ENCODE results near the gene TCF3.

Gene TCF3

DNA sequence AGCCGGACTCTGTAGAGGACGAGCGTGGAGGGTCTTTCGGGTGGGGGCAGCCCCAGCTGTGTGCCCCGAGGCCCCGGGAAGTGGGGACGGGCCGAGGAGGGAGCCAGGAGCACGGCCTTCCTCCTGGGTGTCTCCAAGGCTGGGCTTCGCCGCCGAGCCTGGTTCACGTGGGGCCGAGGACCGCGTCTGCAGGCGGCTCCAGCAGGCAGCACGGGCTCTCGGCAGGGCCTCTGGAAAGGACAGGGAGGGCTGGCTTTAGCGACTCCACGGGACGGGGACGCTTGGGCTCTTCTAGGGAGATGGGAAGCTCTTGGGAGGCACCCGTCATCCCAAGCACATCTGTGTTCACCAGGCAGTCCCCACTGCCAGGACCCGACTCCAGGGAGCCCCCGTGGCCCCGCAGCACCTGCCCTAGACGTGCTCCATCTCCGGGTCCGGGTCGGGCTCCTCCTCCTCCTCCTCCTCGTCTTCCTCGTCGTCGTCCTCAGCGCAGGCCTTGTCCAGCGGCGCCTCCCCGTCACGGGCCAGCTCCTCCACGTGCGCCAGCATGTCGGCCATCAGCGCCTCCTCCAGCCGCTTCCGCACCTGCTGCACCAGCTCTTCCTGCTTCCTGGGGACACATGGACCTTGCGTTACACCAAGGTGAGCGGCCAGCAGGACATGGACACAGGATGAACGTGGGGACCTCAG lies 74.3 kb downstream of the TCF3 start:
- DNase-seq: no peak

DNA sequence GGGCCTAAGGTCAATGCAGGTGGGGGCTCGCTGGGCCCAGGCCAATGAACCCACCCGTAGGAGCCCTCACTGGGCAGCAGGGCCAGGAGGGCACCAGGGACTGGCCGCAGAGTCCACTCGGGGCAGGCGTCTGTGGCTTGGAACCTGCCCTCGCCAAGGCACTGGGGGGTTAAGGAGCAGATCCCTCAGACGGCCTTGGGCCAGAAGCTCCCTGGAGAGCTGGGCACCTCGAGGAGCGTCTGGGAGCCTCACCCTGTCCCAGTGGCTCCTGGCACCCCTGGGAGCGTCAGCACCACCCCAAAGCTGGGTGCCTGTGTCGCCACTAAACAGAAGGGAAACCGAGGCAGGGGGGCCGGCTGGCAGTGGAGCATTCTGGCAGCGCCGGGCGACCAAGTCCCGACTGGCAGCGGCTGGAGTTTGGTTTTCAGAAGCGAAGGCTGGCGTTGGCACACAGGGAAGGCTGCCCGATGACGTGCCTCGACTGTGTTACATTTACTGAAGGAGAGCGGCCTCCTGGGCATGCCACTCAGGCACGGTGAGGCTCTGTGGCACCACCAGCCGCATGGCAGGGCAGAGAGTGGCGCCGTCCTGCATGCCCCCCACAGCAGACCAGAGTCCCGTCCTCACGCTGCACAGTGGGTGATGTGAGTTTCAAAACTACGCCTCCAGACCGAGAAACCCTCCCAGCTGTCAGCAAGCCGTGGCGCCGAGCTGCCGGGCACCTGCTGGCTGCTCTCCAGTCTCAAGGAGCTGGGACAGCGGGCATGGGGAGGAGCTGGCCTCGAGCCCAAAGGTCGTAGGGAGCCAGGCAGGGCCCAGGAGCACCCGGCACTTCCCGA lies 75.1 kb downstream of the TCF3 start:
- no peak for DNase-seq

DNA sequence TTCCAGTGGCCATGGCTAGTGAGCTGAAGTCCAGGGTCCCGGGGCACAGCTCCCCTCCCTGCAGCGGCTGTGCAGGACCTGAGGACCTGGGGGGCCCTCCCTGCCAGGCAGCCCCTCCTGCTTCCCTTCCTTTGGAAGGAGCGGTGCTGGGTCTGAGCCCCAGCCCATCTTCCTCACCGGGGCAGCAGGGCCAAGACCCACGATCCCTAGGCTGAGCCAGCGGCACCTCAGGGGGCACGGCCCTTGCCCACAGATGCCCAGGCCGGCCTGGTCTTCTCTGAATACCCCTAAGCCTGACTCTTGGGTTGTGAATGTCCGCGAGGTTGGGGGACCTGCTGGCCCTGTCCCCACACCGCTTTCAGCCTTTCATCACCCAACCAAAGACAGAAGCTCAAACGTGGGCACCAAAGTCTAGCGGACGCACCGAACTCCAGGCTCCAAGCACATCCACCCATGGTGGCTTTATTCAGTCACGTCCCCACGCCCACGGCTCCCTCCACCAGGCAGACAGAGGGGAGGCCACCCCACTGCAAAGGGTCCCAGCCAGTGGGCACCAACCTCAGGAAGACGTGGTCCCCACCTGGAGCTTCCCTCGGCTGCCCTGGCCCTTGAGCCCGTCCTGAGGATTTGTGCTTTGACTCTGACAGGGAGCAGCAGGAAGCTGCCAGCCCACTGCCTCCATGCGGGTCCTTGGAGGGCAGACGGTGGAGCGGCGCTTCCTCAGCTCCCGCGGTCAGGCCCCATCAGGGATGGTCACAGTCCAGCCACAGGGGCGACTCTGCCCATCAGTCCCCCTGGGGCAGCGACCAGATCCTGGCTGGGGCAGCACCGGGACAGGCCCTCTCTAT lies 75.9 kb downstream of the TCF3 start:
- no peak for DNase-seq

DNA sequence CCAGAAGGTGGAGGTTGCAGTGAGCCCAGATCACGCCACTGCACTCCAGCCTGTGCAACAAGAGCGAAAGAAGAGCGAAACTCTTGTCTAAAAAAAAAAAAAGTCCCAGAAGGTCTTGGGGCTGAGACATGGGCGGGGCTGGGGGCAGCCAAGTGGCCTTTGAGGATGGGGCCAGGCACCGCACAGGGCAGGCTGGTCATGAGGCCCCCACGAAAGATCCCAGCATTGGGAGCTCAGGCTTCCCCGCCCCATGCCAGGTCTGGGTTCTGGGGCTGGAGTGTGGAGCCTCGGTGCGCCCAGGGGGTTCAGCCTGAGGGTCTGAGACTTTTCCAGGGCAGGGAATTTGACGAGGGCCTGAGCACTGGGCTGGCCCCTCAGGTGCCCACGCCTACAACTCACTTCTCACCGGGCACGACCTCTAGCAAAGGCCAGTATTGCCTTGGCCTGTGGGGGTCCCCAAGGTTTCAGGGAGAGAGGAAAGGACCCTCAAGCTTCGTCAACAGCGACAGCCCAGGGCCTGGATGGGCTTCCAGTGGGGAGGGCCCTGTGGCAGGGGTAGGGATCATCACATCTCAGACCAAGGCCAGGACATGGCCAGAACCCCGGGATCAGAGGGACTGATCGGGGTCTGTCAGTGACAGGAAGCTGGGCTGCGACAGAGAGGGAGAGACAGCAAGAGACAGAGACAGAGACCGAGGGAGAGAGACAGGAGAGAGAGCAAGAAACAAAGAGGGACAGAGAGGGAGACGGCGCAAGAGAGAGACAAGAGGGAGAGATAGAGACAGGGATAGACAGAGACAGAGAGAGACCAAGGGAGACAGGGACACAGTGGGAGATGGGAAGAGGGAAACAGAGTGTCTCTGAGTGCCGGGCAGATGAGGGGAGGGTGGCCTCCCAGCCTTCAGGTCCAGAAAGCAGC lies 76.8 kb downstream of the TCF3 start:
- no peak for DNase-seq

DNA sequence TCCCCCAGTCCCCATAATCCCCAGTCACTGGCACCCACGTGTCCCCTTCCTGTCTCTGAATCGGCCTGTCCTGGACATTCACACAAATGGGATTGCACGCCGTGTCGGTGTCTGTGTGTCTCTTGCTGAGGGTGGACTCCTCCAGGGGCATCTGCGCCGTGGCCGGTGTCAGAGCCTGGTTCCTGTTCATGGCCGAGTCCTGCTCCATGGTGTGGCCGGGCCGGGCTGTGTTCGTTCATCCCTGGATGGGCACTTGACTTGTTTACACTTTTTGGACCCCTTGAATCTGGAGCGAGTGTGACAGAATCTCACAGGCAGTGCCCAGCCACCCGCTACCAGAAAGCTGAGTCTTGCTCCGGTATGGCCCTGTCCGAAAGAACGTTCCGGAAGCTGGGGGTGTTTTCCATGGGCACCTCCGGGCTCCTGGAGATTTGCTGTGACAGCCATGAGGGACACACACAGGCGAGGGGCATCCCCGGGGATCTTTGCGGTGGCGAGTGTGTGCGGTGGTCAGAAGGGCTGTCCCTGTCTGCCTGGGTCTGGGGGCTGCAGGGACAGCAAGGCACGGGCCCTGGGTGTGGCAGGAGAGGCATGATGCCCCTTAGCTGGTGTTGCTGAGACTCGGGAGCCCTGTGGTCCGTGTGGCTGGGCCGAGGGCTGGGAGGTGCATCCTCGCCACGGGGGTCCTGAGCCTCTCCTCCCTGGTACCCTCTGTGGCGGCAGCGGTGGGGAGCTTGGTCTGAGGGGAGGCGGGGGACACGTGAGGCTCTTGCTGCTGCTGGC lies 77.9 kb downstream of the TCF3 start:
- no peak for DNase-seq

DNA sequence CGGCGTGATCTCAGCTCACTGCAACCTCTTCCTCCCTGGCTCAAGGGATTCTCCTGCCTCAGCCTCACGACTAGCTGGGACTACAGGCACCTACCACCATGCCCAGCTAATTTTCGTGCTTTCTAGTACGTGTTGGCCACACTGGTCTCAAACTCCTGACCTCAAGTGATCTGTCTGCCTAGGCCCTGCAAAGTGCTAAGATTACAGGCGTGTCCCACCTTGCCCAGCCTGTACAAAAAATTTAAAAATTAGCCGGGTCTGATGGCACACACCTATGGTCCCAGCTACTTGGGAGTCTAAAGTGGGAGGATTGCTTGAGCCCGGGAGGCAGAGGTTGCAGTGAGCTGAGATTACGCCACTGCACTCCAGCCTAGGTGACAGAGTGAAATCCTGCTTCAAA lies 79.6 kb downstream of the TCF3 start:
- DNase-seq: no peak

DNA sequence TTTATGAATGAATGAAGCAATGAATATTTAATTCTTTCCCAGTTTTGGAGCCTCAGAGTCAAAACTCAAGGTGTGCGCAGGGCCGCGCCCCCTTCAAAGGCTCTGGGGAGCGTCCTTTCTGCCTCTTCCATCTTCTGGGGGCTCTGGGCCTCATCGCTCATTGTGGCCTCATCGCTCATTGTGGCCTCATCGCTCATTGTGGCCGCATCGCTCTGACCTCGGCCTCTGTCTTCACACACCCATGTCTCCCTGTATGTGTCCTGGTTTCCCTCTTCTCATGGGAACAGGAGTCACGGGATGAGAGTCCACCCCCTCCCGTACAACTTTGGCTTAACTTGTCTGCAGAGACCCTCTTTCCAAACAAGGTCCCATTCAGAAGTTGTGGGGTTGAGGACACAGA lies 81.1 kb downstream of the TCF3 start:
- DNase-seq: no peak

DNA sequence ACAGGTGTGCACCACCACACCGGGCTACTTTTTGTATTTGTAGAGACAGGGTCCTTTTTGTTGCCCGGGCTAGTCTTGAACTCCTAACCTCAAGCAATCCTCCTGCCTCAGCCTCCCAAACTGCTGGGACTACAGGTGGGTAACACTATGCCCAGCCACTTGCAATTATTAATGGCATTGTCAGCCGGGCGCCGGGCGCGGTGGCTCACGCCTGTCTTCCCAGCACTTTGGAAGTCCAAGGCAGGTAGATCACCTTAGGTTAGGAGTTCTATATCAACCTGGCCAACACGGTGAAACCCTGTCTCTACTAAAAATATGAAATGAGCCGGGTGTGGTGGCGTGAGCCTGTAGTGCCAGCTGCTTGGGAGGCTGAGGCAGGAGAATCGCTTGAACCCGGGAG lies 81.6 kb downstream of the TCF3 start:
- DNase-seq: no peak

DNA sequence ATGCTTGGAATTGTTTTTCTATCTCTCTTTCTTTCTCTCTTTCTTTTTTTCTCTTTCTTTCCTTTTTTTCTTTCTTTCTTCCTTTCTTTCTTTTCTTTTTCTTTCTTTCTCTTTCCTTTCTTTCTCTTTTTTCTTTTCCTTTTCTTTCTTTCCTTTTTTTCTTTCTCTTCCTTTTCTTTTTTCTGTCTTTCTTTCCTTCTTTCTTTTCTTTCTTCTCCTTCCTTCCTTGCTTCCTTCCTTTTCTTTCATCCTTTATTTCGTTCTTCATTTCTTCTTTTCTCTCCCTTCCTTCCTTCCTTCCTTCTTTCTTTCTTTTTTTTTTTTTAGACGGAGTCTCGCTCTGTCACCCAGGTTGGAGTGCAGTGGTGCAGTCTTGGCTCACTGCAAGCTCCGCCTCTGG lies 82.4 kb downstream of the TCF3 start:
- DNase-seq: no peak

DNA sequence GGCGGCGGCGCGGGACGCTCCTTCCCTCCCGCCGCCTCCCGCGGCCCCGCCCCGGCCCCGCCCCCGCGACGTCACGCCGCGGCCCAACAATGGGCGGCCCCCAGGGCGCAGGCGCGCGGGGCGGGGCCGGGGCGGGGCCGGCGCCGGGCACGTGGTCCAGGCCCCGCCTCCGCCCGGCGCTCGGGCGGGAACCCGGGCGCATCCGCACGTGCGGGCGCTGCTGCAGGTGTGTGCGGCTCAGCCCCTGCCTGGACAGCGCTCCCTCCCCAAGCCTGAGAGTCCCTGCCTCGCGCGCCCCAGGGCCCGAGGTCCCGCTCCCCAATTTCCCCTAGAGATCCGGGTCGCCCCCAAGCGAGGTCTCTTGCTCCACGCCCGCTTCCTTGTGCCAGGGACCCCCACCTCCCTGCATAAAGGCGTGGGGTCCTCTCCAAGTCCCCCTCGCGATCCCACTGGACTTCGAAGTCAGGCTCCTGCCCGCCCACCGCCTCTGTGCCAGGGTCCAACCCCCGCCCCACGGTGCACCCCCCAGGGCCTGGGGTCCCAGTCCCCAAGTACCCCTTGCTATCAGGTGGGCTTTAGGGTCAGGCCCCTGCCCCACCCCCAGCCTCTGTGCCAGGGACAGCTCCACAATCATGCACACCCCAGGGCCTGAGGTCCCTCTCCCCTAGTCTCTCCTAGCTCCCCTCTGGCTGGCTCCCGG lies 83.9 kb downstream of the TCF3 start, which contains the start of gene MEX3D:
TSS of gene MEX3D (minus strand) at position 6 of the 700 bp plus-strand sequence. CDS start 267 bp downstream, outside the sequence.
- peak; percentile 82 to 85 for DNase-seq

DNA sequence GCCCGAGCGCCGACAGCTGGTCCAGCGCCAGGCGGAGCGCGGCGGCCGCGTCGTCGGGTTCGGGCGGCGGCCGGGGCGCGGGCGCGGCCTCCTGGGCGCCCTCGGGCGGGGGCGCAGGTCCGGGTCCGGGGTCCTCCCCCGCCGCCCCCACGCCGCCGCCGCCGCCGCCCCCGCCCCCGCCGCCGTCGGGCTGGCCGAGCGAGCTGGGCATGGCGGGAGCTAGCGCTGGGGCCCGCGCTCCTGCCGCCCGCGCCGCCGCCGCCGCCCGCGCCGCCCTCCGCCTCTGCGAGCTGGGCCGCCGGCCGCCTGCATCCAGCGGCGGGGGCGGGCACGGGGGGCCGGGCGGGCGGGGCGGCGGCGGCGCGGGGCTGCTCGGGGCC lies 84.6 kb downstream of the TCF3 start:
- no peak for DNase-seq

DNA sequence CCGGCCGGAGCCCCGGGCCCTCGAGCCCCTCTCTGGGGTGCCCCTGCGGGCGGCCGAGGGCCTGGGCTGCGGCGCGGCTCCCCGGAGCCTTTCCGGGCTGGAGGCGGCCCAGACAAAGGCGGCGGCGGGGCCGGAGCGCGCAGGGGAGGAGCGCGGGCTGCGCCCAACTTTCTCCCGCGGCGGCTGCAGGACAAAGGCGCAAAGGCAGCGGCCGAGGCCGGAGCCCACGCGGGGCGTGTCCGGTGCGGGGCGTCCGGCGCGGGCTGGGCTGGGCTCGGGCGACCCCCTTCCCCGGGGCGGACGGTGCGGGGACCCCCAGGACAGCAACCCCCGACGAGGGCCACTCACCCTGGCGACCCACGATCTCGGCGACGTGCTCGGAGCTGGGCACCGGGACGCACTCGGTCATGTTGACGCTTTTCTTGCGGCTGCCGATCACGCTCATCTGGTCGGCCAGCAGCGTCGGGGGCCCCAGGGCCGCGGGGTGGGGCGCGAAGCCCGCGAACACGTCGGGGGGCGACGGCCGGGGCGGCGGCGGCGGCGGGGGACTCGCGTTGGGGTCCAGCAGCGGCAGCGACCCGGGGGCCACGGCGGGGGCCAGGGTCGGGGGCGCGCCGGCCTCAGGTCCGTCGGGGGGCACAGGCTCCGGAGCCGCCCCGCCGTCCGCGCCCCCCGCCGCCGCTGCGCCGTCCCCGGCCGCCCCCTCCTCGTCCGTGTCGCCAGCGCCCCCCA lies 85.1 kb downstream of the TCF3 start:
- DNase-seq: no peak

DNA sequence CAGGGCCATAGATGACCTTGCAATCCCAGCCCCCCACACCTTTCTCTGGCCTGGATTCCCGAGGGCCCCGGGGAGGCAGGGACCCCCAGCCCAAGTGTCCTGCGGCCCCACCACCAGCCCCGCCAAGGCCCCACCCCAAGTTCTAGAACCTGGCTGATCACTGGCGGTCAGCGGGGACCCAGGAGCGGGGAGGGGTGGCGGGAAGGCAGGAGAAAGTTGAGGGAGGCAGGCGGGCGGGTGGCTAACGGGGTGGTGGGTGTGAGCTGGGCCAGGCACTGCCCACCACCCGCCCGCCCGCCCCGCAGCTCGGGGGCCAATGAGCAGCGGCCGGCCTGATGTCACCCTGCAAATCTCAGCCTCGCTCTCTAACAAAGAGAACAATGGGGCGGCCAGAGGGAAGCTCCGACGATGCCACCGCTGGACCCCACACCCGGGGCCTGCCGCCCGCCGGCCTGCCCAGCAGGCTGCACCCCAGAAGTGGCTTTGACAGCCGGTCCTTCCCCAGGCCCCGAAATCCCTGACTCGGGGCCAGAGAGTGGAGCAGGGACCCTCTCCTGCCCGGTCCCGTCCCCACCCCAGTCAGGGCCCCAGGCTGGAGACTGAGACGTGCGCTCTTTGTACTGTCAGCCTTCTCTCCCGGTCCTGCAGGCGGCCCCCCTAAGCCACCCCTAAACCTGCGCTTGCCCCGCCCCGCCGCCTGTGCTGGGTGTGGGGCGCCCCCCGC lies 85.9 kb downstream of the TCF3 start:
- DNase-seq: no peak

DNA sequence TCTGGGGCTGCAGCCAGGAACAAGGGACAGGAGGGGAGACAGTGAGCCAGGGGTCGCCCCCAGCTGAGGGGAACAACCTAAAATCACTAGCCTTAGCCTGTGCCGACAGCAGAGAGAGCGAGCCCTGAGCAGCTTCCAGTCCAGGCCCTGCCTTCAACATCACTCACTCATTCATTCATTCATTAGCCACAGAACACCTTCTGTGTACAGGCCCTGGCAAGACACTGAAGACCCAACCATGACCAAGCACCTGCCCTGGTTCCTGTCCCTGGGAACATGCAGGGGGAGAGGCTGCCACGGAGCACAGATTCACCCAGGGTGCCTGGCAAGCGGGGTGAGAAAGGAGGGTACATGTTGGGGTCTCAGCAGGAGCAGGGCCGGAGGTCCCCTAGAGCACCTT lies 89.2 kb downstream of the TCF3 start:
- no peak for DNase-seq

DNA sequence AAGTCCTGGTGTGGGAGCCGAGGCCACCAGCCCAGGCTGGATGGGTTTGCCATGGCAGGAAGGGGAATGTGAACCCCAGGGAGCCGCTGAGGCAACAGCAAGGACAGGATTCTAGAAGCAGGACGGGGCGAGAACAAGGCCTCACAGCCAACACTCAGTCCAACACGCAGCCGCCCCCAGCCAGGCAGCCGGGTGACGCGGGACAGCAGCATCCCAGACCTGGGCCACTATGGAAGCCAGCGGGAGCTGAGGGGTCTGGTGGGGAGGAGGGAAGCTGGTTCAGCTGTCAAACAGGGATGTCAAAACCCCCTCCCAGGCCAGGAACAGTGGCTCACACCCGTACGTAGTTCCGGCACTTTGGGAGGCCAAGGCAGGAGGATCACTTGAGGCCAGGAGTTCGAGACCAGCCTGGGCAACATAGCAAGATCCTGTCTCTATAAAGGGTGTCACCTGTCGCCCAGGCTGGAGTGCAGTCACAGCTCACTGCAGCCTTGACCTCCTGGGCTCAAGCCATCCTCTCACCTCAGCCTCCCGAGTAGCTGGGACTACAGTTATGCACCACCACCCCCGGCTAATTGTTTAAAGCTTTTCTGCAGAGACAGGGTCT lies 91.1 kb downstream of the TCF3 start:
- no peak for DNase-seq

DNA sequence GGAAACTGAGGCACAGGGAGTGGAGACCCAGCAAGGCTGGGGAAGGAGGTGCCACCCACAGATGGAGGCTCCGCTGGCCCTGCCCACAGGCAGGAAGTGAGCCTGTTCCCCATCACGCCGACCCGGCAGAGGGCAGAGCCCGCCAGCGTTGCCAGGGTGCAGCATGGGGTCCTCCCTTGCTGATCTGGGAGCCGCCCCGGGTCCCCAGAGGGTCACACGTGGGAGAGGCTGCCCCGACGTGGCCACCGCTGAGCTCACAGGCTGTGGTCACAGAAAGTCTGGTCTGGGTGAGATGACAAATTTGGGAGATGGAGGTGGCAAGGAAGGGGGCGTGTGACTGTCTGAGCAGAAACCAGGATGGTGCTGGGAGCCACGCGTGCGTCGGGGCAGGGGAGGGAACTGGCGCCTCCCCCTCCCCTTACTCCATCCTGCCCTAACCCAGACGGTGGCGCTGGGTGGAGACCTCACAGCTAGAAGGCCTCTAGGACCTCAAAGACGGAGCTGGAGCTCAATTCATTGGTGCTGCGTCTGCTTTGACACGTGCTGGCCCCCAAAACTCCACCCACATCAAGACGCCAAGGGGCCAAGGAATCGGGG lies 92.0 kb downstream of the TCF3 start:
- DNase-seq: no peak

Measured in stimulated activated CD4-positive, alpha-beta T cell treated with anti-CD3 and anti-CD28 coated beads, Interleukin-2, amount 100 ng/mL, for 24 hours (primary cell).